Skeletal muscle tissue (tissue), 4 donors: Measurements from ENCODE around the gene EXOSC3. TPM values are rescaled to one million over a fixed set of nuclear protein-coding genes. Genes with fewer than 3 reads are reported as not detected.

Experiments
- H3K27ac ChIP-seq: one replicate; pipeline ENCODE4 v1.7.0; 2013; ENCODE audit warnings: mild to moderate bottlenecking, low read depth, low read length, inconsistent platforms
- H3K27me3 ChIP-seq, 3 donors: one replicate each; pipeline ENCODE4 v1.7.0; 2013; ENCODE audit warnings: low read length in 3 of 3; ENCODE audit not compliant: control insufficient read depth in 3 of 3, insufficient read depth in 3 of 3
- H3K36me3 ChIP-seq, 3 donors: one replicate each; pipeline ENCODE4 v1.7.0; 2013; ENCODE audit warnings: low read length in 3 of 3; ENCODE audit not compliant: control insufficient read depth in 3 of 3, insufficient read depth in 3 of 3
- H3K4me1 ChIP-seq, 3 donors: one replicate each; pipeline ENCODE4 v1.7.0; 2013; ENCODE audit warnings: low read length in 3 of 3, mild to moderate bottlenecking in 3 of 3; ENCODE audit not compliant: control insufficient read depth in 3 of 3, insufficient read depth in 3 of 3
- H3K4me3 ChIP-seq, 3 donors: one replicate each; pipeline ENCODE4 v1.7.0; 2013; ENCODE audit warnings: low read length in 3 of 3
- H3K9ac ChIP-seq, 3 donors: one replicate each; pipeline ENCODE4 v1.7.0; 2013; ENCODE audit warnings: low read length in 3 of 3, mild to moderate bottlenecking in 3 of 3, moderate library complexity in 2 of 3, low read depth in 1 of 3
- H3K9me3 ChIP-seq, 3 donors: one replicate each; pipeline ENCODE4 v1.7.0; 2013; ENCODE audit warnings: low read length in 3 of 3; ENCODE audit not compliant: control insufficient read depth in 3 of 3
- total RNA-seq: library from RNA; depleted of rRNA; stranded (reverse); fragments of >200 nt; gene quantifications from one replicate; pipeline ENCODE4 v1.2.3, GENCODE V29; 2014
- donor health status: Osteomylitis.

The EXOSC3 gene
- total RNA-seq, 1 donor from 2014 or later, result 26.1 TPM

GRCh38 chr9:37801959-37802711 is 17.3 kb upstream of the EXOSC3 start:
- H3K27me3 ChIP-seq, result no peaks in the 10 kb centered on the region
- peak overlapping the region; percentile 99 to 100 (median 100) for H3K4me3 ChIP-seq
- H3K4me1 ChIP-seq, result peaks cover 20 to 26% (median 20%) of the 10 kb centered on the region in 3 donors
- no peak overlapping the region for H3K27ac ChIP-seq
- H3K36me3 ChIP-seq, result no peaks in the 10 kb centered on the region
- no peaks in the 10 kb centered on the region for H3K9me3 ChIP-seq
- peak overlapping the region; percentile 89 to 95 (median 95) for H3K9ac ChIP-seq

GRCh38 chr9:37801287-37801850 is 16.5 kb upstream of the EXOSC3 start:
- H3K9me3 ChIP-seq, result no peaks in the 10 kb centered on the region
- H3K27ac ChIP-seq, result peak overlapping the region; percentile 70
- no peaks in the 10 kb centered on the region for H3K36me3 ChIP-seq
- H3K27me3 ChIP-seq, result no peaks in the 10 kb centered on the region
- peak overlapping the region; percentile 89 to 95 (median 95) for H3K9ac ChIP-seq
- H3K4me1 ChIP-seq, result peaks cover 20 to 26% (median 20%) of the 10 kb centered on the region in 3 donors
- H3K4me3 ChIP-seq, result peak overlapping the region; percentile 99 to 100 (median 100)

GRCh38 chr9:37800631-37801286 is 15.9 kb upstream of the EXOSC3 start, which contains the start of gene DCAF10:
DCAF10 (plus strand) TSS chr9:37800797; CDS start chr9:37800867, 70 bp downstream.
- peak within 1 kb of the TSS; percentile 99 to 100 (median 100) for H3K4me3 ChIP-seq
- H3K27ac ChIP-seq, result peak within 1 kb of the TSS; percentile 70
- H3K4me1 ChIP-seq, result peaks cover 20 to 26% (median 20%) of the 10 kb centered on the region in 3 donors
- no peaks in the 10 kb centered on the region for H3K27me3 ChIP-seq
- H3K9ac ChIP-seq, result peak within 1 kb of the TSS; percentile 89 to 95 (median 95)
- no peaks in the 10 kb centered on the region for H3K36me3 ChIP-seq
- no peaks in the 10 kb centered on the region for H3K9me3 ChIP-seq

GRCh38 chr9:37798677-37799076 is 13.8 kb upstream of the EXOSC3 start:
- Histone ChIP-seq H3K27ac (no peak overlapping the region), H3K4me3 (no peak overlapping the region), H3K27me3 (no peaks in the 10 kb centered on the region), H3K9ac (no peak overlapping the region), H3K36me3 (no peaks in the 10 kb centered on the region), H3K4me1 (peaks cover 20 to 26% (median 20%) of the 10 kb centered on the region in 3 donors), H3K9me3 (no peaks in the 10 kb centered on the region)

- H3K9me3 ChIP-seq, result no peaks in the 10 kb centered on the region
- H3K4me1 ChIP-seq, result peaks cover 4 to 10% (median 6%) of the 10 kb centered on the region in 3 donors
- H3K36me3 ChIP-seq, result no peaks in the 10 kb centered on the region
- H3K4me3 ChIP-seq, result no peak overlapping the region
- no peak overlapping the region for H3K27ac ChIP-seq
- H3K9ac ChIP-seq, result no peak overlapping the region
- H3K27me3 ChIP-seq, result no peaks in the 10 kb centered on the region
Observed at GRCh38 chr9:37796232-37796631, 11.4 kb upstream of the EXOSC3 start.

- Histone ChIP-seq H3K9ac (no peak overlapping the region), H3K4me1 (no peaks in the 10 kb centered on the region), H3K9me3 (no peaks in the 10 kb centered on the region), H3K4me3 (no peak overlapping the region), H3K27me3 (peaks cover 0 to 7% (median 4%) of the 10 kb centered on the region in 3 donors), H3K27ac (no peak overlapping the region), H3K36me3 (peaks cover 0 to 3% (median 0%) of the 10 kb centered on the region in 3 donors)
Observed at GRCh38 chr9:37792122-37792521, 7.3 kb upstream of the EXOSC3 start.

- H3K4me3 ChIP-seq, result no peak overlapping the region
- peaks cover 0 to 3% (median 1%) of the 10 kb centered on the region in 3 donors for H3K4me1 ChIP-seq
- H3K9ac ChIP-seq, result no peak overlapping the region
- peaks cover 0 to 3% (median 0%) of the 10 kb centered on the region in 3 donors for H3K36me3 ChIP-seq
- H3K27me3 ChIP-seq, result peaks cover 5 to 11% (median 6%) of the 10 kb centered on the region in 3 donors
- no peak overlapping the region for H3K27ac ChIP-seq
- no peaks in the 10 kb centered on the region for H3K9me3 ChIP-seq
Observed at GRCh38 chr9:37790096-37790495, 5.2 kb upstream of the EXOSC3 start.

- Histone ChIP-seq H3K27ac (no peak overlapping the region), H3K36me3 (peaks cover under 1 to 4% (median under 1%) of the 10 kb centered on the region in 3 donors), H3K4me3 (no peak overlapping the region), H3K4me1 (peaks cover 6 to 13% (median 13%) of the 10 kb centered on the region in 3 donors), H3K9me3 (no peaks in the 10 kb centered on the region), H3K9ac (no peak overlapping the region), H3K27me3 (peaks cover 5 to 11% (median 6%) of the 10 kb centered on the region in 3 donors)
Observed at GRCh38 chr9:37788332-37788731, 3.5 kb upstream of the EXOSC3 start.

- Histone ChIP-seq H3K4me3 (no peak overlapping the region), H3K27ac (no peak overlapping the region), H3K27me3 (peaks cover 5 to 11% (median 6%) of the 10 kb centered on the region in 3 donors), H3K36me3 (peaks cover 10 to 14% (median 13%) of the 10 kb centered on the region in 3 donors), H3K4me1 (peaks cover 6 to 13% (median 13%) of the 10 kb centered on the region in 3 donors), H3K9ac (no peak overlapping the region), H3K9me3 (no peaks in the 10 kb centered on the region)
Observed at GRCh38 chr9:37787059-37787458, 2.2 kb upstream of the EXOSC3 start.
